ENCODE results near the gene COLGALT1.

Gene COLGALT1

DNA sequence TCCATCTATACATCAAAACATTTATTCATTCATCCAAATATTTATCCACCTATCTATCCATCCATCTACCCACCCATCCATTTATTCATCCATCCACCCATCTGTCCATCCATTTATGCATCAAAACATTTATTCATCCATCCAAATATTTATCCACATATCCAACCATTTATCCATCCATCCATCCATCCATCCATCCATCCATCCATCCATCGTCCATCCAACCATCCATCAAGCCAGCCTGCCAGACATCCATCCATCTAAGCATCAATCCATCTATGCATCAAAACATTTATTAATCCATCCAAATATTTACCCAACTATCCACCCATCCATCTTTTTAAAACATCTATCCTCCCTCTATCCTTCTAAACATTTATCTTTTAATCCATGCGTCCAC is 70.5 kb downstream of the COLGALT1 start:
- no peak for DNase-seq

DNA sequence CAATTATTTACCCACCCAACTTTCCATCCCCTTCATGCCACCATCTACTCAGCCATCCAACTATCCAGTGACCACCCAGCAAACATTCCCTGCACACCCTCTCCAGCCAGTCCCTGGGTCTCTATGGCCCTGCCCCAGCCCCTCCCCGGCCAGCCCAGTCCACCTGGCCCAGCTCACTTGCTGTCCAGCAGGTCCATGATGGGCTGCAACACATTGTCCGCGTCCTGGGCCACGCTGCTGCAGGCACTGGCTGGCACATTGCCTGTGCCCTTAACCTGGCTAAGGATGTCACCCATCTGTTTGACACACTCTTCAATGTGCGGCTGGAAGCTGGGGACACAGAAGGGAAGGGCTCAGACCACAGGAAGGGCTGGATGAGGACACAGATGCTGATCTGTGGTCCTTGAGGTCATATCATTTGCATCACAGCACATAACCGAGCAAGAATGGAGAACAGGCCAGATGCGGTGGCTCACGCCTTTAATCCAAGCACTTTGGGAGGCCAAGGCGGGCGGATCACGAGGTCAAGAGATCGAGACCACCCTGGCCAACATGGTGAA is 71.1 kb downstream of the COLGALT1 start:
- no peak for DNase-seq

DNA sequence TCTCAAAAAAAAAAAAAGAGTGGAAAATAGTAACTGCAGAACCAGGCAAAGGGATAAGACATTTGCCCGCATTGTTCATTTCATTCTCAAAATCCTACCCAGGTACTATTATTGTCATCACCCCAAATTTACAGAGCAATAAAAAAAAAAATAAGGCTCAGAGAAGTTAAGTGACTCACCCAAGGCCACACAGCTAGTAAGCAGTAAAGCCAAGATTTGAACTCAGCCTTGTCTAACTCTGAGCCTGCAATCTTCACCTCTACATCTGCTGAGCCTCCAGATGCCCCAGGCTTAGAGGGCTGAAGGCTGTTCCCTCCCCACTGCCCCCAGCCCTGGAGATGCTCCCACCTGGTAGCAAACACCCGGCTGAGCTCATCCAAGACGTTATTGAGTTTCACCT is 71.7 kb downstream of the COLGALT1 start:
- no peak for DNase-seq

DNA sequence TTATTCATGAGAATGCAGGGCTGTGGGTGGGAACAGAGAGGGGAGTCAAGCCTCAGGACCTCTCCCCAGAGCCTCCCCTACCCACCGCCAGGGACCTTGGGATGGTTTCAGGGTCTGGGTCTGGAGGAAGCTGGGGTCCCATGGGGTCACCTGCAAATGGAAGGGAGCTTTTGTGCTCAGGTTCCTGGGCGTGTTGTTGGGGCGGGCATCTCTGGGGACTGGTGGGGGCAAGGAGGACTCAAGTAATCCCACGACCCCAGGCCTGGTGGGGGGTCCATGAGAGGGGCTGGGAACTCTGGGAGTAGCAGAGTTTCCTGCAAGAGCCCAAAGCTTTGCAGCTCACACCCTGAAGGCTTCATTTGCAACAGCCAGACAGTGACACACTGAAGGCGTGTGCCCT is 72.5 kb downstream of the COLGALT1 start:
- no peak for DNase-seq

DNA sequence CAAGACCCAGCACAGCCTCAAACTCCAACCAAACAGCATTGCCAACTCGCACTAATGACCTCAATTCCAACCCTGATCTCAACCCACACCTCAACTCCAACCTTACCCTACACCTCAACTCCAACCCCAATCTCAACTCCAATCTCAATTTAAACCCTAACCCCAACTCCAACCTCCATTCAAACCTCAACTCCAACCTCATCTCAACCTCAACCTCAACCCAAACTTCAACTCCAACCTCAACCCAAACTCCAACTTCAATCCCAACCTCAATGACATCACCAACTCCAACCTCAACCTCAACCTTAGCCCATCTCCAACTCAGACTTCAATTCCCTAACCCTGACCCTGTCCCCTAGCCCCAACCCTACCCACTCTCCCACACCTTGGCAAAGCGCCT is 74.3 kb downstream of the COLGALT1 start:
- no peak for DNase-seq

DNA sequence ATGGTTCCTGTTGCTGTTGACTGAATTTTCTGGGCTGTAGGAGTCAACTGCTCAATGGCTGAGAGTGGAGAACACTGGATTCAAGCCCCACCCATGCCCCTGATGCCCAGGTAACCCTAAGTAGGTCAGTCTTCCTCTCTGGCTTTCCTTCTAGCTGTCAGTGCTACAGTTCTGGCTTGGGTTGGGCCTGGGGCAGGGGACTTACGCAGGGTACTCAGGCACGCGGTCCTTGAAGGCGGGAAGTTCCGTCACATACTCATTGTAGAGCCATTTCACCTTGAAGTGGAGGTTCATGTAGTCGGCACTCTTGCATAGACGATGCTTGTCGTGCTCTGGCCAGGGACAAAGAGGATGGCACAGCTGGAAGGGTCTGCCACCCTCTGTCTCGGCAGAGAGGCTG is 77.1 kb downstream of the COLGALT1 start:
- DNase-seq: no peak

Measured in GF-D8 (cell line).